Measurements from ENCODE around the gene PDK3. TPM values are rescaled to one million over a fixed set of nuclear protein-coding genes. Genes with fewer than 3 reads are reported as not detected.
A peak's percentile ranks its signal among the peaks of the same experiment; 100 is the strongest.

PDK3 gene
- total RNA-seq, 2 experiments from 2014 or later = 32.1 to 32.4 TPM

DNA sequence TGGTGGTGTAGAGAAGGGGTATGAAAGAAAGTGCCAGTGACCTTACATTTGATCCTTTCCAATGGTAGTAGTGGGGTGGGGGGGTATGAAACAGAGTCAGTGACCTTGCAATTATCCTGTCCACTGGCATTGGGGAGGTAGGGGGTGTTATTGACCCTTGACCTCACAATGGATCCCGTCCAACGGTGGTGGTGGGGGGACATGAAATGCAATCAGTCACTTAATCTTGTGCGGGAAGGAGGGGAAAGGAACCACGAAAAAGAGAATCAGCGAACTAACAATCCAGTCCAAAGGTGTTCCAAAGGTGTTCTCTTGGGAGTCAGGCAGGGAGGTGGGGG is 619 bp upstream of the PDK3 start:
- ATAC-seq (ENCODE audit: low read depth) = no peak

DNA sequence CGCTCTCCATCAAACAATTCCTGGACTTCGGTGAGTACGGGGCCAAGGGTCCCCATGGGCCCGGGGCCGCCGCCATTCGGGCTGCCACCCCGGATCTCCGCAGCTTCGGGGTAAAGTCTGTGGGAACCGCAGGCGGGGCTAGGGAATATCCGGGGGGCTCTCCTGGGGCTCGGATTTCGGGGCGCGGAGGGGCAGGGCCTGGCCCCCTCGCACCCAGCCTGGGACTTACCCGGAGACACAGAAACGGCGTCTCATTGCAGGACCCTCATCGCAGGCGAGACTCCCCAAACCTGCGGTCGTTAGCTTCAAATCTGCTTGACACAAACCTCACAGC is 413 bp downstream of the PDK3 start:
- DNase-seq = no peak
- H3K9me3 Mint-ChIP-seq = no peaks in the 10 kb centered on the region
- POLR2A ChIA-PET = interaction anchor here (0.9 to 2.7 kb wide), 5 partner anchors 11 to 33 kb away, joined by 3 to 46 read pairs (median 3); no protein-coding TSS in a partner anchor
- H3K27ac Mint-ChIP-seq = peak overlapping the region; percentile 56
- peak overlapping the region; percentile 80 for H3K4me3 Mint-ChIP-seq
- ATAC-seq (ENCODE audit: low read depth) = peak; percentile 13
- H3K36me3 Mint-ChIP-seq = no peaks in the 10 kb centered on the region
- H3K4me1 Mint-ChIP-seq = peaks cover 30% of the 10 kb centered on the region
- H3K27me3 Mint-ChIP-seq = no peaks in the 10 kb centered on the region

More for the DNA sequence above, 619 bp upstream of the PDK3 start:
- no peaks in the 10 kb centered on the region for H3K9me3 Mint-ChIP-seq
- peak overlapping the region; percentile 86 for H3K4me3 Mint-ChIP-seq
- no peak for DNase-seq
- H3K27me3 Mint-ChIP-seq = no peaks in the 10 kb centered on the region
- H3K4me1 Mint-ChIP-seq = peaks cover 25% of the 10 kb centered on the region
- peak overlapping the region; percentile 91 for H3K27ac Mint-ChIP-seq
- POLR2A ChIA-PET = interaction anchor here (1.1 to 2.7 kb wide), 4 partner anchors 15 to 34 kb away, joined by 3 to 46 read pairs (median 4); no protein-coding TSS in a partner anchor
- H3K36me3 Mint-ChIP-seq = no peaks in the 10 kb centered on the region

DNA sequence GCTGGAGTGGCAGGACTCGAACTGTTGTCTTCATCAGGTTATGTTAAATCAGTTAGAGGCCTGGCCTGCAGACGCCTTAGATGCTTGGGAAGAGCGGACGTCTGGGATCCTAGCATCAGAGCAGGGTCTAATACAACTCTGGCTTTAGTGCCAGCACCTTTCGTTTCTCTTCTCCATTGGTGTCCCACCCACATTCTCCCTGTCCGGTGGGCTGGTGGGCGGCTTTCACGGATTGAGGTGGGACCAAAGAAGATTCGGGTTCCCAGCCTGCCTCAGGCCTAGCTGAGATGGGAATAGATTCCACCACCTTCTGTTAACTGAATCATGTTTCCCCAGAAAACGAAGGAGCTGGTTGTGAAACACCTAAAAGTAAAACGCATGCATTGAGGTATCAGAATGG is 939 bp downstream of the PDK3 start:
- no peaks in the 10 kb centered on the region for H3K27me3 Mint-ChIP-seq
- no peak for DNase-seq
- POLR2A ChIA-PET = interaction anchor here (1.1 to 2.7 kb wide), 3 partner anchors 10 to 33 kb away, joined by 3 to 46 read pairs (median 3); no protein-coding TSS in a partner anchor
- H3K27ac Mint-ChIP-seq = peak overlapping the region; percentile 56
- H3K4me1 Mint-ChIP-seq = peaks cover 32% of the 10 kb centered on the region
- ATAC-seq (ENCODE audit: low read depth) = no peak
- H3K4me3 Mint-ChIP-seq = peak overlapping the region; percentile 80
- no peaks in the 10 kb centered on the region for H3K36me3 Mint-ChIP-seq
- no peaks in the 10 kb centered on the region for H3K9me3 Mint-ChIP-seq

DNA sequence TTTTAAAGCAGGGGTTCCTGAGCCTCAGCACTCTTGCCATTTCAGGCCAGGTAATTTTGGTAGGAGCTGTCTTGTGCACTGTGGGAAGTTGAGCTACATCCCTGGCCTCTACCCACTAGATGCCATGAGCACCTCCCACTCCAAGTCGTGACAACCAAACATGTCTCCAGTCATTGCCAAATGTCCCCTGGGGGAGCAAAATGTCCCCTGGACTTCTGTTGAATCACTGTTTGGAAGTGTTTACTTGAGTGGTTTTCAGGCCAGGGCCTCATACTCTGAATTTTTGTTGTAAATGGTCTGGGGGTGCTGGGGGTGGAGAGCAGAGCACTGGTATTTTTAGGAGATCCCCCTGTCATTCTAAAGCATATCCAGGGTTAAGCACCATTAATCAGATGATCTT is 3.2 kb downstream of the PDK3 start:
- Mint-ChIP-seq H3K4me1 (peaks cover 42% of the 10 kb centered on the region), H3K27me3 (no peaks in the 10 kb centered on the region), H3K9me3 (no peaks in the 10 kb centered on the region), H3K36me3 (peaks cover 1% of the 10 kb centered on the region), H3K4me3 (peak overlapping the region; percentile 28), H3K27ac (no peak overlapping the region)
- ATAC-seq (ENCODE audit: low read depth) (no peak), DNase-seq (no peak)
- POLR2A ChIA-PET = no interaction called here

DNA sequence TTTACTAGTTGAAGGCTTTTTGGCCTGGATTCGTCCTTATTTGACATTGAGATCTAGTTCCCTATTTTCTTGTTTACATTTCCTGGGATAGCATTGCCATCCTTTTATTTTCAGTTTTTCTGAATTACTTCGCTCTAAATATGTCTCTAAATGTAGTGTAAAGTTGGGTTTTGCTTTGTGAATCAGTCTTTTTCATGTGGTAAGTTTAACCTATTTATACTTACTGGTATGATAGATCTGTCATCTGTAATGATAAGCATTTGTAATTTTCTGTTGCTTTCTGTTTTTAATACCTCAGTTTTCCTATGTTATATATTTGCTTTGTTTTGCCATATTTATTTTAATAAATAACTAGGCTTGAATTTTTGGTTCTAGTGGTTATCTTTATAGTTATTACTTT is 6.7 kb downstream of the PDK3 start:
- DNase-seq (no peak), ATAC-seq (ENCODE audit: low read depth) (no peak)
- POLR2A ChIA-PET = no interaction called here
- H3K27ac Mint-ChIP-seq = peak overlapping the region; percentile 74
- peaks cover 1% of the 10 kb centered on the region for H3K36me3 Mint-ChIP-seq
- peaks cover 42% of the 10 kb centered on the region for H3K4me1 Mint-ChIP-seq
- H3K4me3 Mint-ChIP-seq = peak overlapping the region; percentile 37
- no peaks in the 10 kb centered on the region for H3K27me3 Mint-ChIP-seq
- H3K9me3 Mint-ChIP-seq = no peaks in the 10 kb centered on the region

DNA sequence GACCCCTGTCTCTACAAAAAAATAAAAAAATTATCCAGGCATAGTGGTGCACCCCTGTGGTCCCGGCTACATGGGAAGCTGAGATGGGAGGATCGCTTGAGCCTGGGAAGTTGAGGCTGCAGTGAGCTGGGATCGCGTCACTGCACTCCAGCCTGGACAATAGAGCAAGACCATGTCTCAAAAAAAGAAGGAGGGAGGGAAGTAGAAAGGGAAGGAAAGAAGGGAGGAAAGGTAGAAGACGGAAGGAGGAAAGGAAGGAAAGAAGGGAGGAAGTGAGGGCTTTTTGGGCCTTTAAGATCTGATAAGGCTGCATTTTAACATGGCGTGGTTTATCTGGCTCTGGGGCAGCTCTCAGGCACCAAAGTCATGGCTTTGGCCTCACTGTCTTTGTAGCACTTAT is 10.4 kb downstream of the PDK3 start:
- DNase-seq (no peak), ATAC-seq (ENCODE audit: low read depth) (no peak)
- Mint-ChIP-seq H3K36me3 (peaks cover 3% of the 10 kb centered on the region), H3K27ac (no peak overlapping the region), H3K4me1 (peaks cover 42% of the 10 kb centered on the region), H3K9me3 (no peaks in the 10 kb centered on the region), H3K27me3 (no peaks in the 10 kb centered on the region), H3K4me3 (no peak overlapping the region)
- POLR2A ChIA-PET = interaction anchor here (0.9 kb wide), 1 partner anchor 9 kb away, joined by 3 read pairs; no protein-coding TSS in a partner anchor

DNA sequence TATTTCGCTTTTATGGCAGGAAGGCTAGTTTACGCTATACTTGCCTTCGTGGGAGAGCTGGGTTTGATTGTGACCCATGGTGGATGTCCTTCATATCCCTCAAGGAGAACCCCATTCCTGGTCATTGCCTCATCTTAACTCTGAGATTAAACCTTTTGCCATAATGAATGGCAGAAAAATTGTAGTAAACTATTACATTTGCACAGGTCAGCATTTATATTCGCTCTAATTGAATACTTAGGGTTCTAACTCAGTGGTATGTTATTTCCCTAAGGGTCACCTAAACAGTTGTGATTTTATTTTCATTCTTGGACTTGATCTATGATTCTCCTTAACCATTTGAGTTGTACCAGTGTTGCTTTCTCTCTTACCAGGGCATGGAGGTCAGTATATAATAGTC is 13.4 kb downstream of the PDK3 start:
- POLR2A ChIA-PET = interaction anchor here (1.2 to 5.6 kb wide), 2 partner anchors 13 to 15 kb away, joined by 3 to 46 read pairs; partner anchors contain the start of gene PDK3
- Mint-ChIP-seq H3K27me3 (no peaks in the 10 kb centered on the region), H3K4me1 (peaks cover 35% of the 10 kb centered on the region), H3K9me3 (peaks cover 2% of the 10 kb centered on the region), H3K36me3 (peaks cover 11% of the 10 kb centered on the region), H3K4me3 (peak overlapping the region; percentile 81), H3K27ac (peak overlapping the region; percentile 95)
- DNase-seq = no peak
- no peak for ATAC-seq (ENCODE audit: low read depth)

DNA sequence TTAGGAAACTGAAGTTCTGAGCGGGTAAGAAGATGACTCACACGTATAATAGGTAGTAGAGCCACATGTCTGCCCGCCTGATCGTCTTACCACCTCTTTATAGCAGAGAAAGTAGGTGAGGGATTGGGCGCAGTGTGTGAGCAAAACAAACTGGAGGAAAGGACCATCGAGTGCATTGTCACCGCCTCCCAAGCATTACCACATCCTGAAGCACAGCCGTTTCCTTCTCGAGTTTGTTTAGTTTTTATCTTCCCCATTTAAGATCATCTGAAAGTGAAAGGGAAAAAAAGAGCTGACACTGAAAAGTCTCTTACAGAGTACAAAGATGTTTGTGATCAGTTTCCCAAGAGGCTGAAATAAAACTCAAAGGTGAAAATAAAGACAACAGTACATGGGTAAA is 14.8 kb downstream of the PDK3 start:
- H3K9me3 Mint-ChIP-seq = peaks cover 2% of the 10 kb centered on the region
- H3K4me3 Mint-ChIP-seq = peak overlapping the region; percentile 81
- H3K27ac Mint-ChIP-seq = peak overlapping the region; percentile 95
- POLR2A ChIA-PET = interaction anchor here (0.7 to 5.6 kb wide), 3 partner anchors 14 to 17 kb away, joined by 6 to 46 read pairs (median 6); partner anchors contain the start of gene PDK3
- peak; percentile 97 for ATAC-seq (ENCODE audit: low read depth)
- no peaks in the 10 kb centered on the region for H3K27me3 Mint-ChIP-seq
- DNase-seq = peak; percentile 40
- H3K4me1 Mint-ChIP-seq = peaks cover 34% of the 10 kb centered on the region
- H3K36me3 Mint-ChIP-seq = peaks cover 15% of the 10 kb centered on the region

DNA sequence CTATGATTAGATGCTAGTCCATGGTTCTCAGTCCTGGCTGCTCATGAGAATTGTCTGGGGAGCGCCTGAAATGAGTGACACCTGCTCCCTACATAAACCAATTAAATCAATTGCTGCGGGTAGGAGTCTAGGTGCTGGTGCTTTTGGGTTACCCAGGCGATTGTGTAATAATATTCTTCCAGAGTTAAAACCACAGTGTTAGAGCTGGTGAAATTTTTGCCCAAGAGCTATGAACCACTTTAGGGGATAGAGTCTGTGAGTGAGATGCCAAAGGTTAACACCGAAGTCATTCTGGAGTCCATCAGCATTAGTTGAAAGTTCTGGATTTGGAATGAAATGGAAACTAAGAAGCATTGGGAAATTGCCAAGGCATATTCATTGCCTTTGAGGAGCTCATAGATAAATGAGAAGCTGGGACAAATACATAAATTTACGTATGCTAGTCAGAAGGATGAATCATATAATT is 15.3 kb downstream of the PDK3 start:
- peak overlapping the region; percentile 95 for H3K27ac Mint-ChIP-seq
- ATAC-seq (ENCODE audit: low read depth) = peak; percentile 31
- peaks cover 2% of the 10 kb centered on the region for H3K9me3 Mint-ChIP-seq
- no peak for DNase-seq
- POLR2A ChIA-PET = interaction anchor here (0.7 to 5.6 kb wide), 4 partner anchors 13 to 339 kb away, joined by 4 to 46 read pairs (median 6); partner anchors contain the start of gene PDK3
- H3K4me1 Mint-ChIP-seq = peaks cover 31% of the 10 kb centered on the region
- peak overlapping the region; percentile 81 for H3K4me3 Mint-ChIP-seq
- H3K27me3 Mint-ChIP-seq = no peaks in the 10 kb centered on the region
- peaks cover 15% of the 10 kb centered on the region for H3K36me3 Mint-ChIP-seq

DNA sequence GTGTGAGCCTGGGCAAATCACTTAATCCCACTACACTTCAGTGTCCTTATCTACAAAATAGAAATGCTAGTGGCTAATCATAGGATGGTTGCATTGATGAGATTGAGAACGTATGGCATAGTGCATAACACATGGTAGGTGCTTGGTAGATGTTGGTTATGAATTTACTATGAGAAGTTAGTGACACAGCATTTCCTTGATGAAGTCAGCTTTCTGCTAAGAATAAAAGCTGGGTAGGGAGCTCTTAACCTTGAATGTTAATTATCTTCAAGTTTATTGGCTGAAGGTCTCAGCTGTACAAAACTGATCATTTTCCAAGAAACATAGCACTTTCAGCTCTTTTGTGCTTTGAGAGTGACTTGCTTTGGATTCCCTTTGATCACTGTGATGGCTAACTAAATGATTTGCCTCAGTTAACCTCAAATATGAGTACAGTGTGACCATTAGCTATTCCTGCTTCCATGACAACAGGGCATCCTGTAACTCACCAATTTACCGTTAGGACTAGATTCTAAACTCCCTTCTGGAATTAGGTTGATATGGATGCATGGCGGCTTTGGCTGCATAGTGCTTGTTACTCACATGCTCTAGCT is 17.8 kb downstream of the PDK3 start:
- peaks cover 19% of the 10 kb centered on the region for H3K4me1 Mint-ChIP-seq
- no peak overlapping the region for H3K4me3 Mint-ChIP-seq
- H3K9me3 Mint-ChIP-seq = peaks cover 2% of the 10 kb centered on the region
- DNase-seq (no peak), ATAC-seq (ENCODE audit: low read depth) (no peak)
- H3K36me3 Mint-ChIP-seq = peaks cover 15% of the 10 kb centered on the region
- POLR2A ChIA-PET = no interaction called here
- H3K27me3 Mint-ChIP-seq = no peaks in the 10 kb centered on the region
- H3K27ac Mint-ChIP-seq = no peak overlapping the region

DNA sequence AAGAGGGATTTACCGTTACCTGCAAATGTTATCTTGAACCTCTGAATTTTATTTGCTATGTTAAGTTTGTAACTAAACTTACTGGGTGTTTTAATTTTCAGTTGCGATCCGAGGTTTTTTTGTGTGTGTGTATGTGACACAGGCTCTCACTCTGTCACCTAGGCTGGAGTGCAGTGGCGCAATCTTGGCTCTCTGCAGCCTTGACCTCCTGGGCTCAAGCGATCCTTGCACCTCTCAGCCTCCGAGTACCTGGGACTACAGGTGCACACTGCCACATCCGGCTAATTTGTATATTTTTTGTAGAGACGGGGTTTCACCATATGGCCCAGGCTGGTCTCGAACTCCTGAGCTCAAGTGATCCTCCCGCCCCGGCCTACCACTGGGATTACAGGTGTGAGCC is 18.5 kb downstream of the PDK3 start:
- POLR2A ChIA-PET = no interaction called here
- Mint-ChIP-seq H3K27me3 (no peaks in the 10 kb centered on the region), H3K9me3 (peaks cover 2% of the 10 kb centered on the region), H3K27ac (no peak overlapping the region), H3K4me1 (peaks cover 17% of the 10 kb centered on the region), H3K4me3 (no peak overlapping the region), H3K36me3 (peaks cover 15% of the 10 kb centered on the region)
- ATAC-seq (ENCODE audit: low read depth) = no peak
- no peak for DNase-seq

DNA sequence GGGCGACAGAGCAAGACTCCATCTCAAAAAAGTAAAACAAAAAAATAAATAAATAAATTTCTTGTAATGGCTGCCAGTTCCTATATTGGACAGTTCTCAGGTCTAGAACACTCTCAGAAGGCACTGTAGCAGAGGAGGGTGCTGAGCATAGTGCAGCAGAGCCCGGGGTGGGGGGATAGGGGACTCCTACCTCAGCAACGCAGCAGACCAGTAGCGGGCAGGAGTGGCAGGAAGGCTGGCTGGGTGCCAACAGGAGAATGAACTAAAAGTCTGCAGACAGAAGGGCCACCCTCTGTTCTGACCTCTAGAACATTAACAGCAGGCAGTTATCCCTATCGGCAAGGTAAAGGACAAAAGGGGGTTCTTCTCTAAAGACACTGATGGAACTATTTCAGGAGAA is 20.2 kb downstream of the PDK3 start:
- no peak overlapping the region for H3K4me3 Mint-ChIP-seq
- ATAC-seq (ENCODE audit: low read depth) (no peak), DNase-seq (no peak)
- H3K27ac Mint-ChIP-seq = no peak overlapping the region
- H3K27me3 Mint-ChIP-seq = no peaks in the 10 kb centered on the region
- POLR2A ChIA-PET = no interaction called here
- H3K4me1 Mint-ChIP-seq = peaks cover 7% of the 10 kb centered on the region
- peaks cover 2% of the 10 kb centered on the region for H3K9me3 Mint-ChIP-seq
- H3K36me3 Mint-ChIP-seq = peaks cover 13% of the 10 kb centered on the region

DNA sequence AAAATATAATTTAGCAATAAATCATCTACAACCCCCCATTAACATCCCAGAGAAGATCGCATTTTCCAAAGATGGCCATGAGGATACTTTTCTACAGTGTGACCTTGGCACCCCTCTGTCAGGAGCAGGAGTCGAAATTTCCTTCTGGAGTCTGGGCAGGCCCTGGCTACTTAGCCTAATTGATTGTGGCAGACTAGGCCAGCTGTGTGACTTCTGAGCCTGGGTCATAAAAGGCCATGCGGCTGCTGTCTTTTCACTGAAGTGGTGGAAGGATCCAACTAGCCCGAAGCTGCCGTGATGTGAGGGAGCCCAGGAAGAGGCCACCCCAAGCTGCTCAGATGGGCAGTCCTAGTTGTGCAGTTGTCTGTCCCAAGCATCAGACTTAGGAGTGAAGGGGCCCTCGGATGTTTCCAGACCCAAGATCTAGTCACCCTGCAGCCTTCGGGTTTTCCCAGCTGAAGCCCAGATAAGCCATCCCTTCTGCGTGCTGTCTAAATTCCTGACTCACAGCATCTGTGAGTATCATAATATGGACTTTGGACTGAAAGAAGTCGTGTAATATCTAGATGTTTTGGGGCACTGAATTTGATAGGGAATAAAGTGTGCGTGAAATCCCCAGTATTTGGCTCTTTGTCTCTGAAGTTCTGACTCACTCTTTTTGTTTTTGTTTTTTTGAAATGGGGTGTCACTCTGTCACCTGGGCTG is 21.0 kb downstream of the PDK3 start:
- H3K9me3 Mint-ChIP-seq = peaks cover 2% of the 10 kb centered on the region
- no peak for ATAC-seq (ENCODE audit: low read depth)
- DNase-seq = no peak
- no peaks in the 10 kb centered on the region for H3K27me3 Mint-ChIP-seq
- H3K36me3 Mint-ChIP-seq = peaks cover 13% of the 10 kb centered on the region
- peaks cover 4% of the 10 kb centered on the region for H3K4me1 Mint-ChIP-seq
- no peak overlapping the region for H3K27ac Mint-ChIP-seq
- H3K4me3 Mint-ChIP-seq = no peak overlapping the region
- POLR2A ChIA-PET = no interaction called here

DNA sequence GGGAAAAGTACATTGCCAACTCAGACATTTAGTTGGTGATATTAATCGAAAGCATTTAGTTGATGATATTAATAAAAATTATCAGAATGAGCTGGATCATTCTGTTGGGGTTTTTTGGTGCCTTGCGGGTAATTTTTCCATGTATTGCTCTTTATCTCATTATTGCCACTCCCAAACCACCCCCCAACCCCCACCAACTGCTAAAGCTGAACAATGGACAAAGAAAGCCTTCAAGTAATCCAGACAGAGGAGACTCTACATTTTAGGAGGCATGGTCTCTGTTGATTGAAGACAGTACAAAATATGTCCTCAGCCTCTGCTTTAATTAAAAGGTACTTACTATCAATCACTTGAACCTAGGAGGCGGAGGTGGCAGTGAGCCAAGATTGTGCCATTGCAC is 22.5 kb downstream of the PDK3 start:
- Mint-ChIP-seq H3K9me3 (no peaks in the 10 kb centered on the region), H3K27me3 (no peaks in the 10 kb centered on the region), H3K4me3 (no peak overlapping the region), H3K27ac (no peak overlapping the region), H3K36me3 (peaks cover 6% of the 10 kb centered on the region), H3K4me1 (peaks cover 1% of the 10 kb centered on the region)
- ATAC-seq (ENCODE audit: low read depth) (no peak), DNase-seq (no peak)
- POLR2A ChIA-PET = interaction anchor here (0.7 kb wide), 1 partner anchor 23 kb away, joined by 3 read pairs; the partner anchor contains the start of gene PDK3

All from activated naive CD8-positive, alpha-beta T cell treated with anti-CD3 and anti-CD28 coated beads, Interleukin-2, amount 10 ng/mL, durations not matched to agents 7 days and 5 days (primary cell).